PC-9 (cell line): ENCODE data around the gene RREB1. TPM values are rescaled to one million over a fixed set of nuclear protein-coding genes. Genes with fewer than 3 reads are reported as not detected.

Experiments used
- BruUV-seq: library from RNA; stranded (reverse); fragments of 400-500 nt; replicated peaks from 2 replicates; lab custom pipeline; 2021; lab: Mats Ljungman, UMichigan
- CTCF ChIA-PET: fragments of 300-600 bp; sonication (Branson Sonifier 250); formaldehyde crosslinking; loops from one replicate; lab custom pipeline; 2022; ENCODE audit warnings: antibody characterized with exemption; lab: Charles Lee
- POLR2A ChIA-PET: fragments of 300-600 bp; sonication (Branson Sonifier 250); formaldehyde crosslinking; loops from one replicate; lab custom pipeline; 2022; ENCODE audit warnings: antibody characterized with exemption; ENCODE audit not compliant: unreplicated experiment; lab: Charles Lee
- DNase-seq, 2 experiments: peaks; one replicate each; pipeline versions ENCODE4 v3.0.0 to v3.0.0-alpha.2; 2015 to 2022; ENCODE audit warnings: mixed read lengths in 1 of 2
- H2AFZ ChIP-seq: fragments of 200-600 bp; sonication (generic); 2 replicates; pipeline ENCODE4 v1.8.1; 2017; ENCODE audit warnings: antibody characterized with exemption
- H3F3A ChIP-seq: fragments of 200-600 bp; sonication (generic); 2 replicates; pipeline ENCODE4 v1.8.1; 2017; ENCODE audit warnings: antibody characterized with exemption, mild to moderate bottlenecking, low read depth; ENCODE audit not compliant: insufficient read depth
- H3K27ac ChIP-seq: fragments of 200-600 bp; sonication (generic); 2 replicates; pipeline ENCODE4 v1.6.1; 2016; ENCODE audit warnings: mixed run types
- H3K27me3 ChIP-seq: fragments of 200-600 bp; sonication (generic); 2 replicates; pipeline ENCODE4 v1.6.1; 2016; ENCODE audit warnings: low read depth, mixed run types; ENCODE audit not compliant: insufficient read depth
- H3K36me3 ChIP-seq: fragments of 200-600 bp; sonication (generic); 2 replicates; pipeline ENCODE4 v1.6.1; 2016; ENCODE audit warnings: low read depth, mixed run types
- H3K4me1 ChIP-seq: fragments of 200-600 bp; sonication (generic); replicated peaks from 2 replicates; pipeline ENCODE4 v1.6.1; 2016; ENCODE audit warnings: mixed run types; ENCODE audit not compliant: insufficient read depth
- H3K4me2 ChIP-seq: fragments of 200-600 bp; sonication (generic); 2 replicates; pipeline ENCODE4 v1.6.1; 2017; ENCODE audit warnings: mixed run types
- H3K4me3 ChIP-seq: fragments of 200-600 bp; sonication (generic); 2 replicates; pipeline ENCODE4 v1.6.1; 2016; ENCODE audit warnings: mixed run types
- H3K79me2 ChIP-seq: fragments of 200-600 bp; sonication (generic); 2 replicates; pipeline ENCODE4 v1.6.1; 2017; ENCODE audit warnings: low read depth, mixed run types
- H3K9me2 ChIP-seq: fragments of 200-600 bp; sonication (generic); 2 replicates; pipeline ENCODE4 v1.8.1; 2017; ENCODE audit warnings: mild to moderate bottlenecking; ENCODE audit not compliant: insufficient read depth
- H3K9me3 ChIP-seq: fragments of 200-600 bp; sonication (generic); 2 replicates; pipeline ENCODE4 v1.8.1; 2016; ENCODE audit warnings: low read depth; ENCODE audit not compliant: insufficient read depth
- H4K20me1 ChIP-seq: fragments of 200-600 bp; sonication (generic); 2 replicates; pipeline ENCODE4 v1.8.1; 2017; ENCODE audit not compliant: insufficient read depth
- CTCF ChIP-seq: fragments of 200-600 bp; sonication (generic); conservative IDR thresholded peaks from 2 replicates; pipeline ENCODE4 v1.6.1; 2017; ENCODE audit warnings: mixed run types, antibody characterized with exemption, mild to moderate bottlenecking, moderate library complexity
- EZH2 ChIP-seq: fragments of 200-600 bp; sonication (generic); IDR thresholded peaks from 2 replicates; pipeline ENCODE4 v1.8.0; 2017; ENCODE audit warnings: antibody characterized with exemption, low read depth
- intact Hi-C: fragments of 100-400 bp; cut with micrococcal nuclease; formaldehyde crosslinking; loops from one replicate; pipeline ENCODE4 v1.10.0; 2022; ENCODE audit not compliant: unreplicated experiment
- total RNA-seq: library from RNA; stranded (reverse); gene quantifications from 2 replicates; pipeline ENCODE4 v1.2.3, GENCODE V29; 2021

RREB1 gene
- total RNA-seq, 1 experiment from 2014 or later = 38.4 TPM

GRCh38 chr6:7078856-7079255 lies 28.9 kb upstream of the RREB1 start:
- Histone ChIP-seq H3K27me3 (no peaks in the 10 kb centered on the region), H4K20me1 (no peaks in the 10 kb centered on the region), H3K9me3 (no peaks in the 10 kb centered on the region), H3K4me3 (no peak overlapping the region), H3K4me2 (no peak overlapping the region), H3K79me2 (no peaks in the 10 kb centered on the region), H3K36me3 (no peaks in the 10 kb centered on the region), H3F3A (no peaks in the 10 kb centered on the region), H3K27ac (no peak overlapping the region), H3K4me1 (no peaks in the 10 kb centered on the region), H3K9me2 (no peaks in the 10 kb centered on the region), H2AFZ (no peak overlapping the region)
- ChIA-PET POLR2A (no interaction called here), CTCF (no interaction called here)
- no TSS peak for BruUV-seq
- no peak for DNase-seq
- intact Hi-C loops = no loop called here
- TF ChIP-seq EZH2 (no peak), CTCF (no peak)

- H3K27me3 ChIP-seq = no peaks in the 10 kb centered on the region
- no peaks in the 10 kb centered on the region for H3K9me3 ChIP-seq
- POLR2A ChIA-PET = no interaction called here
- no peaks in the 10 kb centered on the region for H3K79me2 ChIP-seq
- no peaks in the 10 kb centered on the region for H3K9me2 ChIP-seq
- H3K36me3 ChIP-seq = no peaks in the 10 kb centered on the region
- no peak overlapping the region for H2AFZ ChIP-seq
- no peak overlapping the region for H3K4me2 ChIP-seq
- no peaks in the 10 kb centered on the region for H3K4me1 ChIP-seq
- no TSS peak for BruUV-seq
- H3F3A ChIP-seq = no peaks in the 10 kb centered on the region
- DNase-seq = no peak
- CTCF ChIA-PET = no interaction called here
- TF ChIP-seq CTCF (no peak), EZH2 (no peak)
- intact Hi-C loops = no loop called here
- H4K20me1 ChIP-seq = no peaks in the 10 kb centered on the region
- H3K27ac ChIP-seq = no peak overlapping the region
- H3K4me3 ChIP-seq = no peak overlapping the region
Observed at GRCh38 chr6:7080311-7080710, 27.4 kb upstream of the RREB1 start.

- H2AFZ ChIP-seq = no peak overlapping the region
- H3K79me2 ChIP-seq = no peaks in the 10 kb centered on the region
- ChIA-PET CTCF (no interaction called here), POLR2A (no interaction called here)
- H3K27me3 ChIP-seq = no peaks in the 10 kb centered on the region
- H3K36me3 ChIP-seq = no peaks in the 10 kb centered on the region
- no peak overlapping the region for H3K4me2 ChIP-seq
- H3K4me3 ChIP-seq = no peak overlapping the region
- intact Hi-C loops = no loop called here
- H4K20me1 ChIP-seq = no peaks in the 10 kb centered on the region
- TF ChIP-seq EZH2 (no peak), CTCF (no peak)
- H3K9me2 ChIP-seq = no peaks in the 10 kb centered on the region
- no peaks in the 10 kb centered on the region for H3F3A ChIP-seq
- no peaks in the 10 kb centered on the region for H3K4me1 ChIP-seq
- no TSS peak for BruUV-seq
- DNase-seq = no peak
- no peak overlapping the region for H3K27ac ChIP-seq
- H3K9me3 ChIP-seq = no peaks in the 10 kb centered on the region
Observed at GRCh38 chr6:7085911-7086310, 21.9 kb upstream of the RREB1 start.
